OCI-LY3 (cell line): ENCODE results near the gene C17orf67.

Experiments
- EZH2phosphoT487 ChIP-seq: fragments of 200-600 bp; shearing (Covaris generic); IDR thresholded peaks from 2 replicates; pipeline ENCODE4 v1.6.1; 2018; ENCODE audit warnings: antibody characterized with exemption, mixed run types, low read depth
- TF ChIP-seq, protein P1 (sequence below): fragments of 200-600, 300-600 bp; sonication (generic); IDR thresholded peaks from 2 replicates; pipeline ENCODE4 v1.5.1; 2014; ENCODE audit warnings: antibody characterized with exemption, low read length, low read depth

DNA sequence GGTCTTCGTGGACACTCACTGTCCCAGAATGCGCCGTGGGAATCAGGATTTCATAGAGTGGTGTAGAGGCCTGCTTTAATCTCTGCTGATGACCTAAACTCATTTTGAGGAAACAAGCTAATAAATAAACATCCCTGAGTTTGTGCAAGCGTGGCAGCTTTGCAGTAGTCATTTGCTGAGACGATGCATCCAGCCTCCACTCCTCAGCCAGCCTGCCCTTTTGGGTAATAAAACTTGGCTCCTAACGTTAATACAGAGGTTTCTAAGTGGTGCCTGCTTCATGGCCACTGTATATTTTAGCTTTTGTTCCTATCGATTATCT is 1.5 kb upstream of the C17orf67 start:
- TF ChIP-seq, protein P1, sequence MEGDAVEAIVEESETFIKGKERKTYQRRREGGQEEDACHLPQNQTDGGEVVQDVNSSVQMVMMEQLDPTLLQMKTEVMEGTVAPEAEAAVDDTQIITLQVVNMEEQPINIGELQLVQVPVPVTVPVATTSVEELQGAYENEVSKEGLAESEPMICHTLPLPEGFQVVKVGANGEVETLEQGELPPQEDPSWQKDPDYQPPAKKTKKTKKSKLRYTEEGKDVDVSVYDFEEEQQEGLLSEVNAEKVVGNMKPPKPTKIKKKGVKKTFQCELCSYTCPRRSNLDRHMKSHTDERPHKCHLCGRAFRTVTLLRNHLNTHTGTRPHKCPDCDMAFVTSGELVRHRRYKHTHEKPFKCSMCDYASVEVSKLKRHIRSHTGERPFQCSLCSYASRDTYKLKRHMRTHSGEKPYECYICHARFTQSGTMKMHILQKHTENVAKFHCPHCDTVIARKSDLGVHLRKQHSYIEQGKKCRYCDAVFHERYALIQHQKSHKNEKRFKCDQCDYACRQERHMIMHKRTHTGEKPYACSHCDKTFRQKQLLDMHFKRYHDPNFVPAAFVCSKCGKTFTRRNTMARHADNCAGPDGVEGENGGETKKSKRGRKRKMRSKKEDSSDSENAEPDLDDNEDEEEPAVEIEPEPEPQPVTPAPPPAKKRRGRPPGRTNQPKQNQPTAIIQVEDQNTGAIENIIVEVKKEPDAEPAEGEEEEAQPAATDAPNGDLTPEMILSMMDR = no peak
- TF ChIP-seq EZH2phosphoT487 = no peak
